H9 (cell line): ENCODE data around the gene FAM3B. TPM values are rescaled to one million over a fixed set of nuclear protein-coding genes. Genes with fewer than 3 reads are reported as not detected.

Experiments used
- DNase-seq: peaks from one replicate; pipeline ENCODE4 v3.0.0-alpha.2; 2017
- H2AFZ ChIP-seq: one replicate; pipeline ENCODE4 v1.6.1; 2013; ENCODE audit warnings: mild to moderate bottlenecking, low read length, control low read depth, moderate library complexity
- H2AK5ac ChIP-seq: 2 replicates; pipeline ENCODE4 v1.6.1; 2013; ENCODE audit warnings: low read length, control low read depth, mixed read lengths; ENCODE audit not compliant: insufficient read length
- H2BK120ac ChIP-seq: one replicate; pipeline ENCODE4 v1.6.1; 2013; ENCODE audit warnings: low read depth, mild to moderate bottlenecking, low read length, control low read depth, inconsistent platforms; ENCODE audit not compliant: poor library complexity, severe bottlenecking
- H2BK12ac ChIP-seq: 2 replicates; pipeline ENCODE4 v1.6.1; 2013; ENCODE audit warnings: low read length, control low read depth, mixed read lengths, low read depth; ENCODE audit not compliant: insufficient read length
- H2BK15ac ChIP-seq: 2 replicates; pipeline ENCODE4 v1.6.1; 2013; ENCODE audit warnings: low read depth, low read length, control low read depth
- H2BK20ac ChIP-seq: one replicate; pipeline ENCODE4 v1.6.1; 2013; ENCODE audit warnings: low read depth, mild to moderate bottlenecking, low read length, control low read depth, inconsistent platforms; ENCODE audit not compliant: poor library complexity, severe bottlenecking
- H2BK5ac ChIP-seq: 2 replicates; pipeline ENCODE4 v1.6.1; 2013; ENCODE audit warnings: low read length, control low read depth, mixed read lengths; ENCODE audit not compliant: insufficient read length
- H3K14ac ChIP-seq: 2 replicates; pipeline ENCODE4 v1.6.1; 2013; ENCODE audit warnings: low read length, control low read depth; ENCODE audit not compliant: insufficient read depth
- H3K18ac ChIP-seq: 2 replicates; pipeline ENCODE4 v1.6.1; 2013; ENCODE audit warnings: low read depth, mild to moderate bottlenecking, mixed read lengths, low read length, control low read depth; ENCODE audit not compliant: insufficient read length
- H3K23ac ChIP-seq: 2 replicates; pipeline ENCODE4 v1.6.1; 2013; ENCODE audit warnings: low read length, control low read depth, mixed read lengths, low read depth; ENCODE audit not compliant: insufficient read length
- H3K23me2 ChIP-seq: 2 replicates; pipeline ENCODE4 v1.6.1; 2013; ENCODE audit warnings: low read depth, mild to moderate bottlenecking, mixed read lengths, low read length, control low read depth; ENCODE audit not compliant: insufficient read length, poor library complexity, severe bottlenecking
- H3K27ac ChIP-seq: 2 replicates; pipeline ENCODE4 v1.5.1; 2013; ENCODE audit warnings: low read length, control low read depth, mixed read lengths, low read depth; ENCODE audit not compliant: insufficient read length
- H3K27me3 ChIP-seq: 2 replicates; pipeline ENCODE4 v1.6.1; 2013; ENCODE audit warnings: low read length, control low read depth, inconsistent platforms; ENCODE audit not compliant: insufficient read depth
- H3K4ac ChIP-seq: 2 replicates; pipeline ENCODE4 v1.6.1; 2013; ENCODE audit warnings: low read depth, mild to moderate bottlenecking, control low read depth, inconsistent platforms, low read length, moderate library complexity
- H3K4me1 ChIP-seq: 2 replicates; pipeline ENCODE4 v1.6.1; 2013; ENCODE audit warnings: low read length, control low read depth, inconsistent platforms; ENCODE audit not compliant: insufficient read depth
- H3K4me2 ChIP-seq: 2 replicates; pipeline ENCODE4 v1.6.1; 2013; ENCODE audit warnings: low read length, control low read depth, mixed read lengths; ENCODE audit not compliant: insufficient read length, insufficient read depth
- H3K56ac ChIP-seq: 2 replicates; pipeline ENCODE4 v1.6.1; 2013; ENCODE audit warnings: low read depth, mild to moderate bottlenecking, mixed read lengths, low read length, control low read depth; ENCODE audit not compliant: insufficient read length
- H3K79me1 ChIP-seq: 2 replicates; pipeline ENCODE4 v1.6.1; 2013; ENCODE audit warnings: low read depth, mild to moderate bottlenecking, moderate library complexity, low read length, control low read depth, inconsistent platforms; ENCODE audit not compliant: insufficient read depth, poor library complexity, severe bottlenecking
- H3K79me2 ChIP-seq: 2 replicates; pipeline ENCODE4 v1.6.1; 2013; ENCODE audit warnings: low read length, control low read depth, inconsistent platforms; ENCODE audit not compliant: insufficient read depth
- H3K9ac ChIP-seq: 2 replicates; pipeline ENCODE4 v1.6.1; 2013; ENCODE audit warnings: low read length, control low read depth, mixed read lengths; ENCODE audit not compliant: insufficient read length; ENCODE audit errors: extremely low read depth
- H3K9me3 ChIP-seq: one replicate; pipeline ENCODE4 v1.6.1; 2013; ENCODE audit warnings: low read depth, low read length, inconsistent platforms; ENCODE audit not compliant: control insufficient read depth
- H3T11ph ChIP-seq: one replicate; pipeline ENCODE4 v1.6.1; 2013; ENCODE audit warnings: mild to moderate bottlenecking, low read length, control low read depth, inconsistent platforms
- H4K20me1 ChIP-seq: one replicate; pipeline ENCODE4 v1.6.1; 2013; ENCODE audit not compliant: control insufficient read depth, insufficient read length, insufficient read depth
- H4K5ac ChIP-seq: 2 replicates; pipeline ENCODE4 v1.6.1; 2013; ENCODE audit warnings: low read depth, mild to moderate bottlenecking, mixed read lengths, low read length, control low read depth; ENCODE audit not compliant: insufficient read length
- H4K8ac ChIP-seq: replicated peaks from 2 replicates; pipeline ENCODE4 v1.6.1; 2013; ENCODE audit warnings: low read length, control low read depth, mixed read lengths, low read depth; ENCODE audit not compliant: insufficient read length
- H4K91ac ChIP-seq: 2 replicates; pipeline ENCODE4 v1.6.1; 2013; ENCODE audit warnings: low read depth, mild to moderate bottlenecking, moderate library complexity, mixed read lengths, low read length, control low read depth; ENCODE audit not compliant: insufficient read length
- H3K27ac Mint-ChIP-seq, 3 experiments: 2 replicates in 2 of 3; 3 replicates in 1 of 3; pipeline ENCODE4 v1.8.0; 2020 to 2021; ENCODE audit warnings: mixed read lengths in 3 of 3, mild to moderate bottlenecking in 1 of 3, moderate library complexity in 1 of 3
- H3K27me3 Mint-ChIP-seq: 2 replicates; pipeline ENCODE4 v1.8.0; 2021; ENCODE audit warnings: low read depth, mild to moderate bottlenecking, moderate library complexity, mixed read lengths
- H3K36me3 Mint-ChIP-seq, 3 experiments: 2 replicates in 2 of 3; 3 replicates in 1 of 3; pipeline ENCODE4 v1.8.0; 2020 to 2021; ENCODE audit warnings: low read depth in 3 of 3, mixed read lengths in 3 of 3; ENCODE audit not compliant: insufficient read depth in 1 of 3
- H3K4me1 Mint-ChIP-seq, 2 experiments: 2 replicates each; pipeline ENCODE4 v1.8.0; 2020; ENCODE audit warnings: mixed read lengths in 2 of 2
- H3K4me3 Mint-ChIP-seq, 2 experiments: 2 replicates in 1 of 2; 3 replicates in 1 of 2; pipeline ENCODE4 v1.8.0; 2020 to 2021; ENCODE audit warnings: mild to moderate bottlenecking in 2 of 2, mixed read lengths in 2 of 2, moderate library complexity in 1 of 2
- H3K9me3 Mint-ChIP-seq, 2 experiments: 2 replicates in 1 of 2; 3 replicates in 1 of 2; pipeline ENCODE4 v1.8.0; 2020; ENCODE audit warnings: mild to moderate bottlenecking in 2 of 2, mixed read lengths in 2 of 2, moderate library complexity in 1 of 2
- CTCF ChIP-seq: fragments of 200-600 bp; sonication (generic); conservative IDR thresholded peaks from 3 replicates; pipeline ENCODE4 v1.8.0; 2021; ENCODE audit warnings: antibody characterized with exemption, mild to moderate bottlenecking
- WGBS: extraction: QIAGEN DNeasy Blood & Tissue Kit; methylation state at CpG from one replicate; pipeline ENCODE4 v1.1.7; 2013; ENCODE audit warnings: missing lambda C conversion rate, low lambda C conversion rate, mixed read lengths; ENCODE audit not compliant: insufficient read length; ENCODE audit errors: extremely low coverage; 5-methylcytosine and 5-hydroxymethylcytosine counted together
- total RNA-seq: library from RNA; stranded (reverse); gene quantifications from 2 replicates; pipeline ENCODE4 v1.2.1, GENCODE V29; 2021

FAM3B gene
- total RNA-seq, 1 experiment from 2014 or later: 5.0 TPM

GRCh38 chr21:41367301-41367944, 50.8 kb downstream of the FAM3B start:
- Histone ChIP-seq H2BK20ac (no peak overlapping the region), H3K4me2 (no peak overlapping the region), H3K4ac (no peak overlapping the region), H3K27me3 (no peaks in the 10 kb centered on the region; the same call in 1 of the 2 replicates), H3K23ac (no peak overlapping the region), H3K14ac (no peak overlapping the region), H2AFZ (no peak overlapping the region), H3K79me1 (no peaks in the 10 kb centered on the region), H3T11ph (no peak overlapping the region), H2BK120ac (no peak overlapping the region), H3K79me2 (no peaks in the 10 kb centered on the region), H3K9me3 (no peaks in the 10 kb centered on the region), H4K91ac (no peak overlapping the region), H3K23me2 (peaks cover 8% of the 10 kb centered on the region), H2BK15ac (no peak overlapping the region), H2BK12ac (no peak overlapping the region), H3K56ac (no peak overlapping the region), H2AK5ac (no peak overlapping the region), H4K5ac (no peak overlapping the region), H2BK5ac (no peak overlapping the region), H3K18ac (no peak overlapping the region), H4K20me1 (no peaks in the 10 kb centered on the region), H4K8ac (no peak overlapping the region), H3K27ac (no peak overlapping the region), H3K9ac (no peak overlapping the region), H3K4me1 (no peaks in the 10 kb centered on the region; the same call in 1 of the 2 replicates)
- Mint-ChIP-seq H3K4me1 (peaks cover 7 to 25% of the 10 kb centered on the region in 2 experiments), H3K9me3 (no peaks in the 10 kb centered on the region; a peak in 1 of 5 replicates), H3K27ac (no peak overlapping the region; a peak in 1 of 7 replicates), H3K4me3 (no peak overlapping the region), H3K27me3 (peaks cover 14% of the 10 kb centered on the region), H3K36me3 (no peaks in the 10 kb centered on the region)
- no peak for TF ChIP-seq CTCF
- no peak for DNase-seq
- WGBS: no CpG with 5 or more reads among the region's 9 CpGs
